HL-60 (cell line): ENCODE data around the gene RNASE7.

ENCODE experiments used
- DNase-seq, 2 experiments: peaks; one replicate each; pipeline ENCODE4 v3.0.0-alpha.2; 2010 to 2020; ENCODE audit warnings: low read depth in 1 of 2, low spot score in 1 of 2
- H3K27ac ChIP-seq: fragments of 250-450 bp; sonication (Bioruptor Pico); replicated peaks from 2 replicates; pipeline ENCODE4 v1.5.1; 2020; ENCODE audit warnings: mild to moderate bottlenecking, moderate library complexity
- H3K27me3 ChIP-seq: fragments of 250-450 bp; sonication (Bioruptor Pico); 2 replicates; pipeline ENCODE4 v1.5.1; 2021; ENCODE audit warnings: mild to moderate bottlenecking, moderate library complexity; ENCODE audit not compliant: insufficient read depth, poor library complexity, severe bottlenecking
- H3K4me3 ChIP-seq: replicated peaks from 2 replicates; pipeline ENCODE4 v1.5.1; 2011; ENCODE audit warnings: mild to moderate bottlenecking, control low read depth, low read length; ENCODE audit not compliant: insufficient read depth
- CTCF ChIP-seq: IDR thresholded peaks from one replicate; pipeline ENCODE4 v1.5.1; 2011; ENCODE audit warnings: low read length, control low read depth, inconsistent platforms; ENCODE audit not compliant: insufficient read depth
- GABPA ChIP-seq: IDR thresholded peaks from 2 replicates; pipeline ENCODE4 v1.6.1; 2012; ENCODE audit warnings: low read depth
- POLR2AphosphoS5 ChIP-seq: IDR thresholded peaks from 2 replicates; pipeline ENCODE4 v1.6.1; 2012; ENCODE audit warnings: low read depth
- REST ChIP-seq: IDR thresholded peaks from 2 replicates; pipeline ENCODE4 v1.6.1; 2012; ENCODE audit warnings: low read depth; ENCODE audit not compliant: insufficient replicate concordance
- SPI1 ChIP-seq: IDR thresholded peaks from 2 replicates; pipeline ENCODE4 v1.6.1; 2012; ENCODE audit warnings: low read depth, mild to moderate bottlenecking, borderline replicate concordance

The RNASE7 gene

GRCh38 chr14:21034707-21035106 lies 7.5 kb upstream of the RNASE7 start, which contains the start of gene RNASE13:
RNASE13 (minus strand) TSS chr14:21034807; CDS start chr14:21034288, 519 bp downstream.
- no peak for TF ChIP-seq REST
- no peak for TF ChIP-seq GABPA
- TF ChIP-seq CTCF, result no peak
- TF ChIP-seq SPI1, result no peak
- TF ChIP-seq POLR2AphosphoS5, result no peak
- Histone ChIP-seq H3K27ac (no peak within 1 kb of the TSS), H3K4me3 (no peak within 1 kb of the TSS), H3K27me3 (no peaks in the 10 kb centered on the region)
- DNase-seq, result no peak

GRCh38 chr14:21036751-21037150 lies 5.4 kb upstream of the RNASE7 start:
- H3K4me3 ChIP-seq, result no peak overlapping the region
- H3K27me3 ChIP-seq, result no peaks in the 10 kb centered on the region
- DNase-seq, result no peak
- no peak for TF ChIP-seq REST
- no peak for TF ChIP-seq CTCF
- no peak for TF ChIP-seq SPI1
- TF ChIP-seq GABPA, result no peak
- no peak for TF ChIP-seq POLR2AphosphoS5
- H3K27ac ChIP-seq, result no peak overlapping the region

- TF ChIP-seq CTCF, result no peak
- TF ChIP-seq SPI1, result no peak
- TF ChIP-seq GABPA, result no peak
- TF ChIP-seq REST, result no peak
- no peak for TF ChIP-seq POLR2AphosphoS5
- no peaks in the 10 kb centered on the region for H3K27me3 ChIP-seq
- DNase-seq, result no peak
Observed at GRCh38 chr14:21037156-21037555, 5.0 kb upstream of the RNASE7 start.

More at GRCh38 chr14:21037156-21037555, 5.0 kb upstream of the RNASE7 start:
- no peak overlapping the region for H3K4me3 ChIP-seq
- H3K27ac ChIP-seq, result no peak overlapping the region
